NCI-H226 (cell line): ENCODE measurements around the gene STAMBP.
"Not testable (repeated sequence)": the region's sequence is repeated elsewhere in the genome, so short reads cannot be mapped to it uniquely, and the experiment has no call there.

ENCODE experiments used
- DNase-seq: peaks from one replicate; pipeline ENCODE4 v3.0.0-alpha.2; 2015

The STAMBP gene

DNA sequence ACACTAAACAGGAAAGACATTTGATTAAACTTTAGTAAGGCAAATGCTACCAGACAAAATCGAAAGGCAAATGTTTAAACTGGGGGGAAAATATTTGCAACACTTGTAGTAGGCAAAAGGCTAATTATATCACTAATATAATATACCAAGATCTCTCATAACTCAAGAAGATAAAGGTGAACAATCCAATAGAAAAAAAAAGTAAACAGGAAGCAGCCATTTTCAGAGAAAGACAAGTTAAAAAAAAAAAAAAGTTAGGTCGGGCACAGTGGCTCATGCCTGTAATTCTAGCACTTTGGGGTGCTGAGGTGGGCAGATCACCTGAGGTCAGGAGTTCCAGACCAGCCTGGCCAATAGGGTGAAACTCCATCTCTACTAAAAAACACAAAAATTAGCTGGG, 59.6 kb downstream of the STAMBP start:
- DNase-seq, result no peak

DNA sequence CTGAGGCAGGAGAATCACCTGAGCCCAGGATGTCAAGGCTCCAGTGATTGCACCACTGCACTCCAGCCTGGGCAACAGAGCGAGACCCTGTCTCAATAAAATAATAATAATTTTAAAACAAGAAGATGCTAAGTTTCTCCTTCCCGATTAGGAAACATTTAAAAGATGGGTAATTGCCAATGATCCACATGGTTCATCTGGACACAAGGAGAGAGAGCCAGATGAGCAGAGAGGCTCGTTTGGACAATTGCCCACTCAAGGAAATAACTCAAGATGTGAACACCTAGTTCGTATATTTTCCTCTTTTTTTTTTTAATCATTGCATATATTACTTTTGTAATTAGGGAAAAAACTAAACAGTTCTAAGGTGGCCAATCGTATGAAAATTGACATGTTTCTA, 60.4 kb downstream of the STAMBP start:
- no peak for DNase-seq

DNA sequence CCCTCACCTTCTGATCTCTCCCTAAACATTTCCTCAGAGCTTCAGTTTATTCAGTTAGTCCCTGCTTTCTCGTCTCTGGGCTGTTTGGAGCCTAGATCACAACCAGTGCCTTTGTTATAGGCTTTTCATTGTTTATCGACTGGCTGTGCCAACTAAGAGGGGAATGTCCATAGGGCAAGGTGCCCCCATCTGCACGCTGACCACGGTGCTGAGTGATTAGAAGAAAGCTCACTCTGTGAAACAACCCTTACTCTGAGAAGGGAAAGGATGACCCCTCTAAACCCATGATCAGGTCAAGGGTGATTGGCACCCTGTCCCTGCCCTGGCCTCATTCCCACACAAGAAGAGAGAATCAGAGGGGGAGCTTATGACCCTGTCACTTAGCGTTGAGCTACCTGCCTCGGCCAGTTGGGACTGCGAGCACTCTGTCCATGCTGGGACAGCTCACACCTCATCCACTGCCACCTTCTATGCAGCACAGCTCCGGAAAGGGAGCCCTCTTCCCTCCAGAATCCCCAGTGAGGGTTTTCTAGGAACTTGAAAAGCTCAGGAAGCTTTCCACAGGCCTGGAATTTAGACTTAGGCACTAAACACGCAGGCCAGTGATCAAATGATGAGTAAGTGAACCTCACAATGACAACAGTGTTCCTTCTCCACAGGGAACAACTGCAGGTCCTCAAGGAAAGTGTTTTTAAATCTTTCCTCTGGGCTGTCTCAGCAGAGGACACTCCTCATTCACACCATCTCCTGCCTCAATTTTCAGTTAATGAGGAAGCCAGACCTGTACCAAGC, 61.7 kb downstream of the STAMBP start:
- no peak for DNase-seq

DNA sequence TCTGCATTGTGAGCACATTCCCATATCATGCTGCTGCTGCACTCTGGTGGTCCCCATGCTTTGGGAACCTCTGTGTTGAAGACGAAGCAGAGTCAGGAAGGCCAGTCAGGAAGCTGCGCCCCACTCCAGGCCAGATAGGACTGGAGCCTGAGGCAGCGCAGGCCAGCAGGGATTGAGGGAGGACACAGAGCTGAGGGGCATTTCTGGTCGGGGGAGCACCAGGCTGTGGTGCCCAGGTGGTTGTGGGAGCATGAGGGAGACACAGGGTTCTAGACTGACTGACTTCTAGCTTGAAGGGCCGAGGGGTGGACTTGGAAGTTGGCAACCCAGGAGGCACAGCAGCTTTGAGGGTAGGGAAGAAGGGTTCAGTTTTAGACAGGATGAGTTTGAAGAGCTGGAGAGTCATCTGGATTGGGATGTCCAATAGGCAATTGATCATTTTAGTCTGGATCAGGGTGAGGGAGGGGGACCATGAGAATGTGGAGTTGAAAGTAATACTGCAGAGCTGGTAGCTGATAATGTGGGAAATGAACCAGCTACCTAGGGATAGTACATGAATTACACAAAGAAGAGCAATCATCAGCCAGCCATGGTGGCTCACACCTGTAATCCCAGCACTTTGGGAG, 62.6 kb downstream of the STAMBP start:
- DNase-seq, result no peak

DNA sequence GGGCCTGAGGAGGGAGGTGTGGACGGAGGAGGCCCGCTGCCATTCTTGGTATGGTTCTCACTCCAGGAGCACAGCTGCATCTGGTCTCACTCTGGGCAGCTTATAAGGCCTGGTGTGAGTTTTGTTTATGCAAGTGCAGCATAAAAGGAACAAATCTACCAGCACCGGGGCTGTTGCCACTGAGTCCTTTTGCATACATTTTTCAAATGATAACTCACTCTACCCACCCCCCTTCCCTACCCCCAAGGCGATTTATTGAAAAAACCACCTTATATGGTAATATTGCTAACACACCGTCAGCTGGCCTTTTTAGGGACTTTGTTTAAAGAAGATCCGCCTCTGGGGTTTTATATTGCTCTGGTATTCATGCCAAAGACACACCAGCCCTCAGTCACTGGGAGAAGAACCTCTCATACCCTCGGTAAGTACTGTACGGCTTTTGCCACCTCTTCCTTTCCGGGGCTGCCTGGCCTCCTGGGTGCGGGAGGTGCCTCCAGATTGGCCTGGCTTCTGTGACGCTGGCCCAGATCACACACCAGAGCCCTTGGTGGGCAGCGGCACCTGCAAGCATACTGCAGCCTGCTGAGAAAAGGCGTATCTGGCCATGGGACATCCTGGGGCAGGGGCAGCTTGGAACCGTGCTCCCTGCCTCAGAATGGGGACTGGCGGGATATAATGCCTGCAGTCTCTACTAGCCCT, 64.0 kb downstream of the STAMBP start, which contains the start of gene ACTG2:
TSS of gene ACTG2 (plus strand) at position 378 of the 699 bp plus-strand sequence. CDS start 8,304 bp downstream, outside the sequence.
- DNase-seq, result no peak

DNA sequence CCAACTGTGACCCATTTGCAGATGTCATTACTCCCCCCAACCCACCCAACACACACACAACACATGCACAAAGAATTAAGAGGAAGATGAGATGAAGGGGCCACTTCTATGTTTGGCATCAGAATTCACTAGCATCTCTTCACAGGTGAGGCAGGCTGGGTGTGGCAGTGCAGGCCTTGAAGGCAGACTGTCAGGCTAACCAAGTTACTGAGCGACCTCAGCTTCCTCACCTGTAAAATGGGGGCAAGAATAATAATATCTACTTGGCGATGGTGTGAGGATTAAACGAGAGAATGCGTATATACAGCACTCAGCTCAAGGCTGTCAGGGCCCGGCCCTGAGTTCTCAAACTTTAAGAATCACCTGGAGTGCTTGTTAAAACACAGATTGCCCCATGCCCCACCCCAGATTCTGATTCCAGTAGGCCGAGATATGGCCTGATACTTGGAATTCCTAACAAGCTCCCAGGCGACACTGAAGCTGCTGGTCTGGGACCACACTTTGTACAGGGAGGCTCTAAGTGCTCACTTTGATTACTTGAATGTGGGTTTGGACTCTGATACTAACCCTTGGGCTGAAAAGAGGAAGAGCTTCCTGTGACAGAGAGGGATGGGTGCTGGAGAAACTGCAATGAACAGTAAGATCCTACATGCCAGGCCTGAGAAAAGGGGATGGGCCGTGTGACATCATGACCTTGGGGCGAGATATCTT, 65.2 kb downstream of the STAMBP start:
- DNase-seq, result no peak

DNA sequence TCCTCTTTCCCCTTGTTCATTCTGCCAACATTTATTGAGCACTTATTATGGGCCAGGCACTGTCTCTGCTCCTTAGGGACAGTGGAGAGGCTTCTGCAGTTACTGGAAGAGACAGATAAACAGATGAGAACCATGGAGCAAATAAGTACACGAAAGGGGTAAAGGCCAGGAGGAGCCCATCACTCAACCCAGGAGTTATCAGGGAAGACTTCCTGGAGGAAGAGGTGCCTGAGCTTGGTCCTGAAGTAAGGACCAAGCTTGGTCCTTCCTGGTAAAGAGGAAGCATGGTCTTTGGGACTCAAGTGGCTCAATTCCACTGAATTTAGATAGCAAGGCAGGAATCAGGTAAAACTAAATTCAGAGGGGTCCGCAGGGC, 65.7 kb downstream of the STAMBP start:
- DNase-seq, result no peak

DNA sequence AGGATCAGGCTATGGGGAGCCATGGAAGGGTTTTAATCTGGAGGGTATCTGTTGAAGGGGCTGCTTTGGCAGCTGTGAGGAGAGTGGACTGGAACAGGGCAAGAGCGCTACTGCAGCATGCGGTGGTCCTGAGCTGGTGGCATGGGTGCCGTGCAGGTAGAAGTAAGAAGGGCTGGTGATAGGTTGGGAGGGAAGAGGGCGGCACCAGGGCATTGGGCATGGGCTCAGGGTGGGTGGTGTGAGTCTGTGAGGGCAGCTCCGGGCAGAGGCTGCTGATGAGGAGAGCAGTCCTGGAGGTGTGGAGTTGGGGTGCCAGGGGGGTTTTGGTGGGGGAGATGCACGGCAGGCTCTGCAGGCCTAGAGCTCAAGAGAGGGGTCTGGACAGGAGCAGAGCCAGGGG, 66.1 kb downstream of the STAMBP start:
- DNase-seq, result no peak

DNA sequence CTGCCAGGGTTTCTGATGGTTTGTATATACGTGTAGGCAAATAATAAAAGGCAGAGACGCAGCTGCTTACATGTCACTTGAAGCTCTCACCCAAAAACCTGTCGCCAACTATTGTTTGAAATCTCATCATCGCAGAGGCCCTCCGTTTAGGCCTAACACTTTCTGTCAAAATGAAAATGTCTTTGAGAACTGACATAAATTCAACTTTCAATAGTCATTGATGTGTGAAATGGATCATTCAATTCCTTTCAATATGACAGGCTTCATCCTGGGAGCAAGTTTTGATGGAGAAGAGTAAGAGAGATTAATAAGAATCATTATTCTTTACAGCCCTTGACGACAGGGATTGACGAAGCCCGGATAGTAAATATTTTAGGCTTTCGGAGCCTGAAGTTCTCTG, 66.7 kb downstream of the STAMBP start:
- no peak for DNase-seq

DNA sequence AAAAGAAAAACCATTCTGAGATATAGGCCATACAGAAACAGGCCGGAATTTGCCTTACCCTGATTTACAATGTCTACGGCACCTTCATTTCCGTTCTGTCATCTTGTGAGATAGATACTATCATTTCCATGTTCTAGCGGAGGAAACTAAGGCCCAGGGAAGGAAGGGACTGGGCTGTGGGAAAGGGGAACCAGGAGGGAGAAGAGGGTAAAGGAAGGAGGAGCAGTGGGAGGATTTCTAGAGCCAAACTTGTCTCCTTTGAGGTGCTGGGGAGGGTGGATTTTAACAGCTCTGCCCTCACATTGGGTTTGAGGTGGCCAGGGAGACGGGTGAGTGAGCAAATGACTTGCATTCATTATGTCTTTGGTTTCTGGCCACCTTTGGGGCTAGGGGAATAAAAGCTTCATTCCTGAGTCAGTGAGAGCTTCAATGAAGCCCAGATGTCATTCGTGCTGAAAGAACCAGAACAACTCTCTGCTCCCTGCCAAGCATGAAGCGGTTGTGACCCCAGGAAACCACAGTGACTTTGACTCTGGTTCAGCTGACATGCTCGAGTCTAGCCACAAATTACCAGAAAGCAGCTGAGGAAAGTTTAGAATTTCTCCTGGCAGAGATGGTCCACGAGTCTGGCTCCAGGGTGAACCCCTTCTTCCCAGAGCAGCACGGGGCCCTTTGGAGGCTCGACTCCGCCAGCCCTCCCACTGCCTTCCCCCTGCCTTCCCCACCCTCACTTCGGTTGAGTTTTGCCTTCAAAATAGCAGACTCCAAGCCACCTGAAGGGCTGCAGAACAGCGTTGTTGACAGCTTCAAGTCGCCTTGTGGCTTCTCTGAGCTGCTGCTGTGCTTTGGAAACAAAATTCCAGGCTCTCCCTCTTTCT, 67.8 kb downstream of the STAMBP start:
- no peak for DNase-seq

DNA sequence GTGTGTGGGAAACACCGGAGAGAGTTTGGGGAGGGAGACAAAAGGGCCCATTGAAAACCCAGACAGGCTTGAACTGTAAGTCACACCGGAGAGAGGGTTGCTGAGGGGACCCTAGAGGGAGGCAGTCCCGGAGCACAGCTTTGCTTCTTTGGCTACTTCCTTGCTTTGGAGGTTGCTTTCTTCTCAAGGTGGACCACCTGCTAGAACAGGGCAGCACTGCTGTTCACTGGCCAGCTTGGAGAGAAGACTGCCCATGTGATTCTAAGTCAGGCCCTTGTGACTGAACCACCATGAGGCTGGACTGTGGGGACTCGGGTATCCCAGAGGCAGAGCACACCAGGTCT, 68.5 kb downstream of the STAMBP start:
- DNase-seq, result no peak

DNA sequence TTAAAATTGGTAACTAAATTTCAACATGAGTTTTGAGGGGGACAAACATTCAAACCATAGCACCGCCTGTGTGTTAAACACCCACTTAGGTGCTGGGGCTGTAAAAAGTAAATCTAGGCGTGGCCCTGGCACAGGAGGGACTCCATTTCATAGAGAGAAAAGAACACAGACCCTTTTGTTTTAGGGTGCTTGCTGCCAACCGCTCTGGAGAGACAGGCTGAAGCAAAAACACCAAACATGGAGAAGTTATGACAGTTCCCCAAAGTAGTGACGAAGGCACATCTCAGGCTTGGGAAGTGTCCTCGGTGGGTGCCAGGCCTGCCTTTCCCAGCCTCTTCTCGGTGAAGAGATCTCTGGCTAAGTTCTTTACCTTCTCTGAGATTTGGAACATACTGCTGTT, 69.2 kb downstream of the STAMBP start:
- no peak for DNase-seq

DNA sequence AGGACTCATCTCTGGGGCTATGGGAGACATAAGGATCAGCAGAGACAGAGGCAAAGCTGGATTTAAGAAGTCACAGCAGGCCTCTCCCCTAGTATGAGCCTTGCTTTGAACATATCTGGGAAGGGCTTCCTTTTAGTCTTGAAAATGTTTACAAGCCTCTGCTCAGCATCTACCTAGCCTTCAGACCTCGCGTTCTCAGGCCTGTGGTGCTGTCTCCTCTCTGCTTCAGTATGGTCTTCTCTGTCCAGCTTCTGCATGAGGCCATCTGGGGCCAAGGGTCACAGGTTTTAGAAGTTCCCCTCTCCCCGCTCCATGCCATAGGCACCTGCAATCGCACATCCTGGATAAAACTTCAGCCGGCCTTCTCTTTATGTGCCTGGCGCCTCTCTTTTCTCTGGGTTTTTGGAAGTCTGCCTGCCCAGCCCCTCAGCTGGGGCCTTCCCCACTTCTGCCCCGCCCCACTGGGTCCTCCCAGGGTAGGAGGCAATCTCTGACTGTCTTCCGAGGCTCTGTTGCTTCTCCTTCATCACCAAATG, 71.1 kb downstream of the STAMBP start:
- no peak for DNase-seq

DNA sequence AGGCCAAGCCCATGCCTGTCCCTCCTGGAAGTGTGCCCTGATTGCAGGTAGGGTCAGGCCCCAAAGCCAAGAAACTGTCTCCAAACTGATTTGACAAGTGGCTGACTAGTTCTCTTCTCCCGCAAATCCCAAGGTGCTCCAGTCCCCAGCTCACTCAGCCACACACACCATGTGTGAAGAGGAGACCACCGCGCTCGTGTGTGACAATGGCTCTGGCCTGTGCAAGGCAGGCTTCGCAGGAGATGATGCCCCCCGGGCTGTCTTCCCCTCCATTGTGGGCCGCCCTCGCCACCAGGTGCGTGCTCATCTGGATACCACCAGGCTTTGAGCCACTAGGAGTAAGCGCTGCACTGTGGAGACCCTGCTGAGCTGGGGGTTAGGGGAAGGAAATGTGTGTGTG, 72.4 kb downstream of the STAMBP start:
- DNase-seq, result no peak

DNA sequence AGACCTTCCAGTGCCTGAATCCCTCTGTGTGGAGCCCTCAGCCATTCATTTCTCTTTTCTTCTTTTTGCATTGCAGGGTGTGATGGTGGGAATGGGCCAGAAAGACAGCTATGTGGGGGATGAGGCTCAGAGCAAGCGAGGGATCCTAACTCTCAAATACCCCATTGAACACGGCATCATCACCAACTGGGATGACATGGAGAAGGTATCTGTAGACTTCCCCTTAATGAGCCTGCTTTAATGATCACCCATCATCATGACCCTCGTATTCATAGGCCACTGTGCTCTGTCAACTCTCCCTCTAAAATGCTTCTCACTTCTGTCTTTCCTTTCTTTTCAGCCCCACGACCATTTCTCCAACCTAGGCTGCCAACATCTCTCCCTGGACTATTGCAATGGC, 73.5 kb downstream of the STAMBP start:
- no peak for DNase-seq

DNA sequence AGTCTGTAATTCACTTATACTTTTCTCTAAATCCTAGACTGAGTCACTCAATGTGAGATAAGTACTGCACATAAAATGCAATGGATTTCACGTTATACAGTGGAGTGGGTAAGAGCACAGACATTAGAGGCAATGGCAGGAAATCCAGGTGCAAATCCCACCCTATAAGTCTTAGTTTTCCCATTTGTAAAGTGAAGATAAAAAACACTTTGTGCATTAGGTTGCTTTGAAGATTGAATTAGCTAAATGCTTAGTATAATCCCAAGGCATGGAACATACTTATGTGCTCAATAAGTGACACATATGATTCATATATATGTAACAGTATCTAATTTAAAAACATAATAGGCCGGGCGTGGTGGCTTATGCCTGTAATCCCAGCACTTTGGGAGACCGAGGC, 74.6 kb downstream of the STAMBP start:
- no peak for DNase-seq

DNA sequence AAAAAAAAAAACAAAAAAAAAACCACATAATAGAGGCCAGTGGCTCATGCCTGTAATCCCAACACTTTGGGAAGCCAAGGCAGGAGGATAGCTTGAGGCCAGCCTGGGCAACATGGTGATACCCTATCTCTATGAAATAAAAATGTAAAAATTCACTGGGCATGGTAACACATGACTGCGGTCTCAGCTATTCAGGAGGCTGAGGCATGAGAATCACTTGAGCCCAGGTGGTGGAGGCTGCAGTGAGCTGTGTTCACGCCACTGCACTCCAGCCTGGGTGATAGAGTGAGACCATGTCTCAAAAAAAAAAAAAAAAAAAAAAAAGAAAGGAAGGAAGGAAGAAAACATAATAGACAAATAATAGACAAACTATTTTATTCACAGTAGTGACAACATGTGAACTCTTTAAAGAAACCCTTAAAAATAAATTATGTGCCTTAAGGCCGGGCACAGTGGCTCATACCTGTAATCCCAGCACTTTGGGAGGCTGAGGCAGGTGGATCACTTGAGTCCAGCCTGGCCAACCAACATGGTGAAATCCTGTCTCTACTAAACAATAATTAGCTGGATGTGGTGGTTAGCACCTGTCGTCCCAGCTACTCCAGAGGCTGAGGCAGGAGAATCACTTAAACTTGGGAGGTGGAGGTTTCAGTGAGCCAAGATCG, 75.3 kb downstream of the STAMBP start:
- not testable (repeated sequence) for DNase-seq

DNA sequence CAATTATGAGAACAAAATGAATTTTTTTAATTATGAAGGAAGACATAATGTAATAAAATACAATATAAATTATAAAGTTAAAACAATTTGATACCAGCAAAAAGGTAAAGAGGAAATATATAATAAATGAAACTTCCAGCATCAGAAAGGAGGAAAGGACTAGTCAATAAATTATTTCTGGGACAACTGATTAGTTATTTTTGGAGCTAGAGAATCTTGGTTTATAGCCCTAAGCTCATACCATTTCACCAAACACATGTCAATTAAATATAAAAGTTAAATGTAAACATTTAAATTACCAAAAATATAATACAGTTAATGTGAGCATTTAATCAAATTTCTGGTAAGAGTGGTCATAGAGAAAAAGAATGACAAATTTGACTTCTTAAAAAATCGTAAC, 76.2 kb downstream of the STAMBP start:
- no peak for DNase-seq

DNA sequence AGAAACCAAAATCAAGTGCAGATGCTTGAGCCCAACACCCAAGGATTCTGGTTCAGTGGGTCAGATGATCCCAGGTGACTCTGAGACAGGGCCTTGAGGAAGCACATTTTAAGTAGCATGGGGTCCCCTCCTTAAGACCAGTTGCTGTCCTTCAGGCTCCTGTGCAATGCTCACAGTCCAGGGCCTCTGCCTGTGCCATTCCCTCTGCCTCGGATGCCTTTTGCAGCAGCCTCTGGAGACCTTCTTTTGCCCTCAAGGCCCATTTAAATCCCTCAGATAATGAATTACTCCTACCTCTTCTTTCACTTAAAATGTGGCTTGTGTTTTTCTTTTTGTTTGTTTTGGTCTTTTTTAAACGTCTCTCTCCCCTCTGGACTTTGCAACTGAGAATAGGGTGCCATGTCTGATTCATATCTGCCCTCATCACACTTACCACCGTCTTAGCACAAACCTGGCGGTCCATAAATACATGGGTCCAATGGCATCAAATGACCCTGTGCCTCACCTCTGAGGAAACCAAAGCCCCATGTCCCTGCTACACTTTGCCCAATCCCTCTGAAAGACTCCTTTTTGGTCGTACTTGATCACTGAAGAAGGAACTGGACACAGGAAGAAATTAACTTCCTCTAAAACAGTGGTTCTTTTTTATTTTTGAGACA, 78.2 kb downstream of the STAMBP start:
- no peak for DNase-seq

DNA sequence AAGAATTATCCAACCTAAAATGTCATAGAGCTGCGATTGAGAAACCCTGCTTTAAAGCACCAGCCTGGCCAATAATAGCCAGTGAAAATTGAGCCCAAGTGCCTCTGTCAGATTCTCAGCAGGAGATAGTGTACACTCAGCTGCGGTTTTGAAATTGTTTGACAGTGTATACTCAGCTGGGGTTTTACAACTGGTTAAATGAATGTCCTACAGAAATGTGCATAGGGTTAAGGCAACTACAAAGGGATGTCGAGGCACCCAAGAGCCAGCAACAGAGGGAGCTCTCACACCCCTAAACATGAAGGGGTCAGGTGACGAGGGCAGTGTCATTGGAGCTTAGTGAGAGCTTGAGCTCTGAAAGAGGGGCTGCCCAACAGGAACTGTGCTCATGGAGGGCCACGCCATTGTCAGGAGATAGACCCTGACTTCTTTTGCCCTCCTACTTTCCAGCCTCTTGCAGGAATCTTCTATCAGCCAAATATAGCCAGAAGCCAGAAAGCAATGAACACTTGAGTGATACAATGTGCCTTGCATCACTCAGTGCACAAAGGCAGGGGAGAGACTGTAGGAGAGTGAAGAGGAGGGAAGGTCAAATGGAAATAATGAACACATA, 79.2 kb downstream of the STAMBP start:
- DNase-seq, result no peak
